ENCODE measurements around the gene FKBP9.

The FKBP9 gene

DNA sequence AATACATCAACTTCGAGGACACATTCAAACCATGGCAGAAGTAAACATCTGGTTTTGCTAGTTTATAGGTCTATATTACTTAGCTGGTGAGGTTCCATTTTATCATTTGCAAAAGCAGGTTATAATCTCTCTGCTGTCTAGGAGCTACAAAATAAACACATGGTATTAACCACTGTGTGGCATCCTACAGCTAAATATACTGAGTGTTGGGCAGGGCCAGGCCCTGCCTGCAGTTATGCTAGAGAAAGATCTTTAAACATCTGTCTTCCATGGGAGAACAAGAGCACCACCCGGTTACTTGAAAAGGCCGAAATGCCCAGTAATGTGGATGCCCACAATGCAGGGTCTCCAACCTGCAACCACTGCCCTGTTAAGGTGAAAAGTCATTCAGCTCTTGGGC lies 20.6 kb upstream of the FKBP9 start:
- H3K36me3 ChIP-seq (ENCODE audit: control insufficient read depth, low read length) = no peaks in the 10 kb centered on the region
- no peak overlapping the region for H3K27ac ChIP-seq (ENCODE audit: low read depth, low read length)
- peaks cover 8% of the 10 kb centered on the region for H3K27me3 ChIP-seq (ENCODE audit: control insufficient read depth, low read length)
- H3K4me1 ChIP-seq (ENCODE audit: control insufficient read depth, low read length) = no peaks in the 10 kb centered on the region
- H3K4me2 ChIP-seq (ENCODE audit: low read length) = no peak overlapping the region
- H3K4me3 ChIP-seq (ENCODE audit: low read length) = no peak overlapping the region
- no peaks in the 10 kb centered on the region for H3K9me3 ChIP-seq (ENCODE audit: control insufficient read depth, insufficient read depth, low read length)
- no peaks in the 10 kb centered on the region for H3K79me2 ChIP-seq (ENCODE audit: control insufficient read depth, low read length)
- TF ChIP-seq, protein P1, sequence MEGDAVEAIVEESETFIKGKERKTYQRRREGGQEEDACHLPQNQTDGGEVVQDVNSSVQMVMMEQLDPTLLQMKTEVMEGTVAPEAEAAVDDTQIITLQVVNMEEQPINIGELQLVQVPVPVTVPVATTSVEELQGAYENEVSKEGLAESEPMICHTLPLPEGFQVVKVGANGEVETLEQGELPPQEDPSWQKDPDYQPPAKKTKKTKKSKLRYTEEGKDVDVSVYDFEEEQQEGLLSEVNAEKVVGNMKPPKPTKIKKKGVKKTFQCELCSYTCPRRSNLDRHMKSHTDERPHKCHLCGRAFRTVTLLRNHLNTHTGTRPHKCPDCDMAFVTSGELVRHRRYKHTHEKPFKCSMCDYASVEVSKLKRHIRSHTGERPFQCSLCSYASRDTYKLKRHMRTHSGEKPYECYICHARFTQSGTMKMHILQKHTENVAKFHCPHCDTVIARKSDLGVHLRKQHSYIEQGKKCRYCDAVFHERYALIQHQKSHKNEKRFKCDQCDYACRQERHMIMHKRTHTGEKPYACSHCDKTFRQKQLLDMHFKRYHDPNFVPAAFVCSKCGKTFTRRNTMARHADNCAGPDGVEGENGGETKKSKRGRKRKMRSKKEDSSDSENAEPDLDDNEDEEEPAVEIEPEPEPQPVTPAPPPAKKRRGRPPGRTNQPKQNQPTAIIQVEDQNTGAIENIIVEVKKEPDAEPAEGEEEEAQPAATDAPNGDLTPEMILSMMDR (IDR thresholded peaks at IDR 0.05; ENCODE audit: low read depth, low read length, poor library complexity, severe bottlenecking) = no peak
- TF ChIP-seq EZH2phosphoT487 (IDR thresholded peaks at IDR 0.05; ENCODE audit: borderline replicate concordance, low read length) = no peak
- H3F3A ChIP-seq (ENCODE audit: control insufficient read depth, insufficient read depth) = no peaks in the 10 kb centered on the region
- H3K9me2 ChIP-seq (replicated peaks; ENCODE audit: control insufficient read depth, low read length) = no peaks in the 10 kb centered on the region
- no peaks in the 10 kb centered on the region for H4K20me1 ChIP-seq (ENCODE audit: control insufficient read depth, insufficient read depth, low read depth, low read length)

- H3K4me3 ChIP-seq (ENCODE audit: low read length) = no peak overlapping the region
- no peaks in the 10 kb centered on the region for H3K36me3 ChIP-seq (ENCODE audit: control insufficient read depth, low read length)
- TF ChIP-seq, protein P1 (IDR thresholded peaks at IDR 0.05; ENCODE audit: low read depth, low read length, poor library complexity, severe bottlenecking) = no peak
- TF ChIP-seq EZH2phosphoT487 (IDR thresholded peaks at IDR 0.05; ENCODE audit: borderline replicate concordance, low read length) = no peak
- H3F3A ChIP-seq (ENCODE audit: control insufficient read depth, insufficient read depth) = no peaks in the 10 kb centered on the region
- H3K4me2 ChIP-seq (ENCODE audit: low read length) = no peak overlapping the region
- no peaks in the 10 kb centered on the region for H4K20me1 ChIP-seq (ENCODE audit: control insufficient read depth, insufficient read depth, low read depth, low read length)
- peaks cover 16% of the 10 kb centered on the region for H3K27me3 ChIP-seq (ENCODE audit: control insufficient read depth, low read length)
- H3K79me2 ChIP-seq (ENCODE audit: control insufficient read depth, low read length) = no peaks in the 10 kb centered on the region
- H3K27ac ChIP-seq (ENCODE audit: low read depth, low read length) = no peak overlapping the region
- no peaks in the 10 kb centered on the region for H3K9me2 ChIP-seq (replicated peaks; ENCODE audit: control insufficient read depth, low read length)
- H3K4me1 ChIP-seq (ENCODE audit: control insufficient read depth, low read length) = peaks cover 5% of the 10 kb centered on the region
- H3K9me3 ChIP-seq (ENCODE audit: control insufficient read depth, insufficient read depth, low read length) = no peaks in the 10 kb centered on the region
Observed at GRCh38 chr7:32937344-32938174, 19.7 kb upstream of the FKBP9 start.

DNA sequence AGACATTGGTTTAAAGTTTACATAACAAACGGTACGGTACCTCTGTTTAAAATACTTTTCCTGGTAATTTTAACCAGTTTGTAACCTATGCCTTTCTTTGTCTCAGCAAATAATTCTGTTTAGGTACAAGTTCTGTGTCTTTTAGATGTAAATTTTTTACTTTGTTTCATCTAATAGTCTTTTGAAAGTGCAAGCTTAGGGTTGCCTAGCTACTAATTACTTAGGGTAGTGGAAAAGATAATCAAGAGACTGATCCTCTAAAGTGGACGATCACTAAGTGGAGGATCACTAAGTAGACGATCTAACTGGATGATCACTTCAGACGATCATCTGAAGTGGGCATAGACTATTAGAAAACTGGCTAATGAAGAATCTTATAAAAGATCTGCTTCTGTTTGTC lies 16.1 kb upstream of the FKBP9 start:
- H3K36me3 ChIP-seq (ENCODE audit: control insufficient read depth, low read length) = no peaks in the 10 kb centered on the region
- H3K9me3 ChIP-seq (ENCODE audit: control insufficient read depth, insufficient read depth, low read length) = peaks cover 6% of the 10 kb centered on the region
- no peak overlapping the region for H3K4me3 ChIP-seq (ENCODE audit: low read length)
- H3K4me1 ChIP-seq (ENCODE audit: control insufficient read depth, low read length) = peaks cover 11% of the 10 kb centered on the region
- no peaks in the 10 kb centered on the region for H3K9me2 ChIP-seq (replicated peaks; ENCODE audit: control insufficient read depth, low read length)
- no peak for TF ChIP-seq EZH2phosphoT487 (IDR thresholded peaks at IDR 0.05; ENCODE audit: borderline replicate concordance, low read length)
- TF ChIP-seq, protein P1 (IDR thresholded peaks at IDR 0.05; ENCODE audit: low read depth, low read length, poor library complexity, severe bottlenecking) = no peak
- no peaks in the 10 kb centered on the region for H4K20me1 ChIP-seq (ENCODE audit: control insufficient read depth, insufficient read depth, low read depth, low read length)
- no peak overlapping the region for H3K27ac ChIP-seq (ENCODE audit: low read depth, low read length)
- H3K27me3 ChIP-seq (ENCODE audit: control insufficient read depth, low read length) = peaks cover 28% of the 10 kb centered on the region
- no peaks in the 10 kb centered on the region for H3F3A ChIP-seq (ENCODE audit: control insufficient read depth, insufficient read depth)
- no peaks in the 10 kb centered on the region for H3K79me2 ChIP-seq (ENCODE audit: control insufficient read depth, low read length)
- H3K4me2 ChIP-seq (ENCODE audit: low read length) = no peak overlapping the region

Measured in DOHH2 (cell line).